Colonic mucosa (tissue), 4 donors: Measurements from ENCODE around the gene TMEM185B. TPM values are rescaled to one million over a fixed set of nuclear protein-coding genes. Genes with fewer than 3 reads are reported as not detected.

ENCODE experiments used
- DNase-seq: peaks from one replicate; pipeline ENCODE4 v3.0.0-alpha.2; 2020
- H3K27ac ChIP-seq: fragments of 200-600 bp; one replicate; pipeline ENCODE4 v1.8.0; 2021
- H3K27me3 ChIP-seq: fragments of 200-600 bp; one replicate; pipeline ENCODE4 v1.8.0; 2021
- H3K36me3 ChIP-seq: fragments of 200-600 bp; one replicate; pipeline ENCODE4 v1.8.0; 2021
- H3K4me1 ChIP-seq: fragments of 200-600 bp; one replicate; pipeline ENCODE4 v1.8.0; 2021; ENCODE audit warnings: mild to moderate bottlenecking
- H3K4me3 ChIP-seq: fragments of 200-600 bp; one replicate; pipeline ENCODE4 v1.8.0; 2021
- H3K9ac ChIP-seq, 2 donors: one replicate each; pipeline ENCODE4 v1.7.0; 2013; ENCODE audit warnings: control low read depth in 2 of 2, low read depth in 2 of 2, low read length in 2 of 2
- H3K9me3 ChIP-seq: fragments of 200-600 bp; one replicate; pipeline ENCODE4 v1.8.0; 2021
- CTCF ChIP-seq: fragments of 200-600 bp; IDR thresholded peaks from one replicate; pipeline ENCODE4 v1.8.0; 2022; ENCODE audit warnings: antibody characterized with exemption, mild to moderate bottlenecking
- intact Hi-C: fragments of 100-400 bp; cut with DNase I; formaldehyde crosslinking; loops from one replicate; pipeline ENCODE4 v1.14.1; 2022
- total RNA-seq, 2 donors: library from RNA; stranded (reverse); fragmentation: NEBNext Ultra II Directional in 1 of 2; extraction: Animal tissue kit (Norgen Biotek cat#: 25700) in 1 of 2; gene quantifications; one replicate each; pipeline ENCODE4 v1.2.1, GENCODE V29; 2021
- donor health status: healthy.
- donor health status: DM: no; HTN: no; CAD: no.
- donor health status: DM: no; HTN: no; CAD: no.

Gene TMEM185B
- total RNA-seq, 2 donors from 2014 or later, result 14.4 to 16.5 TPM

- Histone ChIP-seq H3K27me3 (no peaks in the 10 kb centered on the region), H3K27ac (peak overlapping the region; percentile 71), H3K4me3 (no peak overlapping the region), H3K9ac (peak overlapping the region in 1 of 2 donors; percentile 12), H3K36me3 (no peaks in the 10 kb centered on the region), H3K4me1 (peaks cover 4% of the 10 kb centered on the region), H3K9me3 (no peaks in the 10 kb centered on the region)
- intact Hi-C loops, result no loop called here
- no peak for DNase-seq
- no peak for TF ChIP-seq CTCF
Measured at GRCh38 chr2:120239488-120240287, 16.5 kb upstream of the TMEM185B start.

GRCh38 chr2:120238728-120239487 lies 15.7 kb upstream of the TMEM185B start:
- no peaks in the 10 kb centered on the region for H3K36me3 ChIP-seq
- peak overlapping the region; percentile 71 for H3K27ac ChIP-seq
- peaks cover 4% of the 10 kb centered on the region for H3K4me1 ChIP-seq
- no peaks in the 10 kb centered on the region for H3K27me3 ChIP-seq
- DNase-seq, result peak; percentile 90
- peak overlapping the region; percentile 38 to 46 for H3K9ac ChIP-seq
- H3K9me3 ChIP-seq, result no peaks in the 10 kb centered on the region
- intact Hi-C loops, result no loop called here
- no peak overlapping the region for H3K4me3 ChIP-seq
- TF ChIP-seq CTCF, result no peak

- H3K4me1 ChIP-seq, result peaks cover 4% of the 10 kb centered on the region
- H3K4me3 ChIP-seq, result no peak overlapping the region
- peak; percentile 52 for DNase-seq
- peak overlapping the region in 1 of 2 donors; percentile 34 for H3K9ac ChIP-seq
- intact Hi-C loops, result no loop called here
- no peak for TF ChIP-seq CTCF
- no peaks in the 10 kb centered on the region for H3K27me3 ChIP-seq
- H3K9me3 ChIP-seq, result no peaks in the 10 kb centered on the region
- no peaks in the 10 kb centered on the region for H3K36me3 ChIP-seq
- H3K27ac ChIP-seq, result no peak overlapping the region
Measured at GRCh38 chr2:120237491-120237902, 14.3 kb upstream of the TMEM185B start.

GRCh38 chr2:120236791-120237190 lies 13.6 kb upstream of the TMEM185B start:
- DNase-seq, result no peak
- H3K9ac ChIP-seq, result no peak overlapping the region
- intact Hi-C loops, result no loop called here

More at GRCh38 chr2:120236791-120237190, 13.6 kb upstream of the TMEM185B start:
- no peak for TF ChIP-seq CTCF
- no peaks in the 10 kb centered on the region for H3K27me3 ChIP-seq
- no peak overlapping the region for H3K27ac ChIP-seq
- peaks cover 4% of the 10 kb centered on the region for H3K4me1 ChIP-seq
- no peak overlapping the region for H3K4me3 ChIP-seq
- no peaks in the 10 kb centered on the region for H3K9me3 ChIP-seq
- no peaks in the 10 kb centered on the region for H3K36me3 ChIP-seq
